GM21717 (cell line): ENCODE measurements around the gene CD163L1.
"Not testable (repeated sequence)": the region's sequence is repeated elsewhere in the genome, so short reads cannot be mapped to it uniquely, and the experiment has no call there.

Source experiments
- ATAC-seq: cut with Tn5 transposase; IDR thresholded peaks from one replicate; pipeline ENCODE4 v1.9.1; 2021; ENCODE audit warnings: mild to moderate bottlenecking, moderate library complexity; ENCODE audit not compliant: unreplicated experiment

Gene CD163L1

DNA sequence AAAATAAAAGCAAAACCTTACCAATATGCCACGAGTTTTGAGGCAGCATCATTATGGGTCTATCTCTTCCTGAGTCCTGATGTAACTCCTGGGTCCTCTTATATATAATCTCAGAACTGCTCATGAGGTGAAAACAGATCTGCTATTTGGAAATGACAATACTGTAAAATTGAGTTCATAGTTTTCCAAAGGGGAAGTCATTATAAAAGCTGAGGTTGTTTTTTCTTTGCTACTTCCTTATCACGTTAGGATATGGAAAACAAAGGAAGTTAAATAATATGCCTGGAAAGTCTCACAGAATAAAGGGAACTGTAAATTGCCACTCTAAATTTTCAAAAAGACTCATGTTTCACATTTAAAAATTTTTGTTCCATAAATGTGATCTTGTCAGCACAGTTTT, at the start of gene CD163L1:
Gene CD163L1, minus strand, starts transcription at position 78 of the 400 bp plus-strand sequence. Its CDS starts 26 bp downstream, at position 52.
- ATAC-seq = no peak

DNA sequence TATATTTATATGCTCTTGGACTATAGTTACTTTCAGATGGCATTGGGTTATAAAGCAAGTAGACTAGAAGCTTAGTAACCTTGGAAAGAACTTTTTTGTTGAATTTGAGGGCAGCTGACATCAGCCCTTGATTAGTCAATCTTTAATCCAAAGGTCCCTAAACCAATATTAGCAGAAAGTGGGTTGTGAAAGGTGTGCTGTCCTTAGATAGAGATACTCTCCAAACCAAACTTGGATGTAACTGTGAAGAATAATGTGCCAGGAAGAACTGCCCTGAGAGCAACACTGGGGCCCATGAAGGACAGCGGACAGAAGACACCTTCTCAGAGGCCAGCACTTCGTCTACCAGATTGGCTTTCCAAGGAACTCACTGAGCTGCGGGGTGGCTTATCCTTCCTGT, 49.1 kb upstream of the CD163L1 start:
- ATAC-seq = no peak

DNA sequence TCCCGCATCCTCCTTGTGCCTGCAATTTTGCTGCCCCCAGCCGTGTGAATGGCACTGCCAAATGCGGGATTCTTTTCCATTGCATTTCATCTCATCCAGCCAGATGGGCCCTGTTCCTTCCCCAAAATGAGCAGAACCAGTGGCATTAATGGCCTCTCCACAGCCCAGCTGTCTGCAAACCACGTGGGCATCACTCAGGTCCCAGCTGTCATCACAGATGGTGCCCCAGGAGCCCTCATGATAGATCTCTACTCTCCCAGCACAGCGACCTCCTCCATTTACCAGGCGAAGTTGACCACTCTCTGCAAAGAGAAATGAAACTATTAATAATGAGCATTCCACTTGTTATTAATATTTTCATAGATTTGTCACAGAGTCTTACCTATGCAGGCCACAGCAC, 42.6 kb upstream of the CD163L1 start:
- ATAC-seq = no peak

DNA sequence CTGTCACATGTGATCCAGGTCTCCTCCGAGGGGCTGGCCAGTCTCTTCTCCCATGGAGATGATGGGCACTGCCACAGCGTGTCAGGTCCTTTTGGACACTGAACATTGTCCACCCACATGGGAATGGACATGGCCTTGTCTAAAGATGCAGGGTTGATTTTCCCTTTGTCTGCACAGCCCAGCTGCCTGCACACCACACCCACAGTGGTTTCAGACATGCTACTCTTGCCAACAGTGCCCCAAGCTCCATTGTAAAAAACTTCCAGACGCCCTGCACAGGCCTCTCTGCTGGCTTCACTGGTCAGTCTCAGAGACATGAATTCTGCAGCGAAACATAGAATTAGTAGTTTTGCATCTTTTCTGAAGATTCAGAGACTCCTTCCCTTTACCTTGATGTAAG, 41.1 kb upstream of the CD163L1 start:
- ATAC-seq = no peak

DNA sequence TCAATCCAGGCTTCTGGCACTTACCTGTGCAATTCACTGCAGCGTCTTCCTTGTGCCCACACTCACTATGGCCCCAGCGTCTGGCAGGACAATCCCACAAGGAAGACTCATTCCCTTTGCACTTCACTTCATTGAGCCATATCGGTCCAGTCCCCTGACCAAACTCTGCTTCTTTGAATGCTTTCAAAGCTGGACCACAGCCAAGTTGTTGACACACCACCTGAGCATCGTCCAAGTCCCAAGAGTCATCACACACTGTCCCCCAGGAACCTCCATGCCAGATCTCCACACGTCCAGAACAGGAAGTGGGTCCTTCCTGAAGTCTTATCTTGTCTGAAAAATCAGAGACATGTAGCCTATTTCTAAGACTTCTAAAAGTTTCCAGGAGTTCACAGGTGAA, 39.4 kb upstream of the CD163L1 start:
- ATAC-seq = no peak

DNA sequence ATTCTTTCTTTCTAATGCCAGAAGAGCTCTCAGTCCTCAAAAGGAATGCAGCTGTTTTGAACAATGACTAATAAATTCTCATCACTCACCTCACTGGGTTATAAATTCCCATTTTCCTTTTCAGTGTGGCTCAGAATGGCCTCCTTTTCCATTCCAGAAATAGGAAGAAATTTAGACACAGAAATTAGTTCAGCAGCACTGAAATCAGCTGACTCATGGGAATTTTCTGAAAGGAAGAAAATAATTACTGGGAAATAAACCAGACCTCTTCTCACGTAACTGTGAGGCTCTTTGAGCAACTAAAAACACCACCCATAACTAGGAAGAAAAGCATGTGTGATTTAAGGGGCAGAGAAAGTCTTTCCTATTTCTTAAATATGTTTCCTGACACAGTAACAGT, 35.8 kb upstream of the CD163L1 start:
- ATAC-seq = no peak

DNA sequence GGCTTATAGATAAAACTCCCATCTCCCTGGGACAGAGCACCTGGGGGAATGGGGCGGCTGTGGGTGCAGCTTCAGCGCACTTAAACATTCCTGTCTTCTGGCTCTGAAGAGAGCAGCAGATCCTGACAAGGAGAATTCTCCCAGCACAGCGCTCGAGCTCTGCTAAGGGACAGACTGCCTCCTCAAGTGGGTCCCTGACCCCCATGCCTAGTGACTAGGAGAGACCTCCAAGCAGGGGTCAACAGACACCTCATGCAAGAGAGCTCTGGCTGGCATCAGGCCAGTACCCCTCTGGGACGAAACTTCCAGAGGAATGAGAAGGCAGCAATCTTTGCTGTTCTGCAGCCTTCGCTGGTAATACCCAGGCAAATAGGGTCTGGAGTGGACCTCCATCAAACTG, 28.1 kb upstream of the CD163L1 start:
- no peak for ATAC-seq

DNA sequence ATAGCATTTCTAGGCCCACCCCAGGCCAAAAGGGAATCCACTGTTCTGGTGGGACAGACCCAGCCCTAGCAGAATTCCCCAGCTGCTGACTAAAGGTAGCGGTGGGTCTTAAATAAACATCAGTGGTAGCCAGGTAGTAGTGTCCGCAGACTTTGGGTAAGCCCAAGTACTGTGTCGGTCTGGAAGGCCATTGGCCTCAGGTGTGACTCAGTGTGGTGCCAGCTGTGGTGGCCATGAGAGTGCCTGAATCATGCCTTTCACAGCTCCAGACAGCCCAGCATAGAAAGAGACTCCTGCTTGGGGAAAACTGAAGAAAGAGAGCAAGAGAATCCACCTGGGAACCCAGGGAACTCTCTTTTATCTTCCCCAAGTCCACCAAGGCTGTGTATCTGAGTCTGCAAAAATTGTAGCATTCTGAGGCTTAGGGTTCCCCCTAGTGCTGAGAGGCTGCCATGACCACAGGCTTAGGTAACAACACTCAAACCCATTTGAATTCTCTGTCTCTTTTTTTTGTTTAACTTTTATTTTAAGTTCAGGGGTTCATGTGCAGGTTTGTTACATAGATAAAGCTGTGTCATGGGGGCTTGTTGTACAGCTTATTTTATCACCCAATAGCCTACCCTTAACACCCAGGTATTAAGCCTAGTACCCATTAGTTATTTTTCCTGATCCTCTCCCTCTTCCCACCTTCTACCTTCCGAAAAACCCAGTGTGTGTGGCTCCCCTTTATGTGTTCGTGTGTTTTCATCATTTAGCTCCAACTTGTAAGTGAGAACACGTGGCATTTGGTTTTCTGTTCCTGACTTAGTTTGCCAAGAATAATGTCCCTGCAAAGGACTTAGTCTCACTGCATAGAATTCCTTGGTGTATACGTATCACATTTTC, 16.7 kb upstream of the CD163L1 start:
- ATAC-seq = no peak

DNA sequence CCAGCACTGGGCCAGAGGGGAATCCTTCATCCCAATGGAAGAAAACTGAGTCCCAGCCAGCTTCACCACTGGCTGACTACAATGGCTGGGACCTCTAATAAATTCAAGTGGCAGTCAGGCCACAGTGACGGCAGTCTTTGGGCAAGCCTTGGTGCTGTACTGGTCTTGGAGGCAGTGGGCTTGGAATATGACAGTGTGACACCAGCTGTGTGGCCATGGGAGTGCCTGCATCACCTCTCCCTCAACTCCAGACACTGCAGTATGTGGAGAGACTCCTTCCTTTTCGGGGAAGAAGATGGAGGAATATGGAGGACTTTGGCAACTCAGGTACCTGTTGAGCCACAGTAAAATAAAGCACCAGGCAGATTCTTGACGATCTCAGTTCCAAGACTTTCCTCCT, 16.0 kb upstream of the CD163L1 start:
- no peak for ATAC-seq

DNA sequence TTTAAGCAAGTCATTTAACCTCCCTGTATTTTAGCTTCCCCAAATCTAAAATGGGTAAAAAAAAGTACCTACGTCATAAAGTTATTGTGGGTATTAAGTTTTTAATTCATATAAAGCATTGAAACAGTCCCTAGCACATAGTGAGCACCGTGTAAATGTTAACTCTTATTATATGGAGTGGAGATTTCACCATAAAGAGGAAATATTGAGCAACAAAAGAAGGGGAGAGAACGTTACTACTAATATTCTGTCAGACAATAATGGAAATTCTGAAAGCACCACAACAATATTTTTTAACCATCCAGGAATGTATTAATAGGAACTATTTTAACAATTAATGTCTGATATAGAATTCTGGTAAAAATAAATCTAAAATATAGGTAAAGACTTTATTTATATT, 7.8 kb upstream of the CD163L1 start:
- no peak for ATAC-seq

DNA sequence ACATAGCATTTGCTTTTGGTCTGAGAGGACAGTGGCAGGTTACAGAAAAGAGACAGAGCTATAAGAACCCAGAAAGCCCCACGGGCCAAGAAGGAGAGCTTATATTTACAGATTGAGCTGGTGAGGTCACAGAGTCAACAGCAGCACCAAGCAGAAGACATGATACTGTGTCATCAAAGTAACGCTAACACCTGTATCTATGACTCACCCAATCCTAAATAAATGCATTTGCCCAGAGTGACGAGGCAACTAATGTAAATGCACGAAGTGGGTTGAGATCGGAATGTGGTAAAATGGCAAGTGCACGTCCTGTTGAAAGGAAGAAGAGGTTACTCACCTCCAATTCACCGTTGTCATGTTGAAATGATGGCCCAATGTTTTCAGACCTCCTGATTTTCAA, 6.7 kb upstream of the CD163L1 start:
- ATAC-seq = no peak

DNA sequence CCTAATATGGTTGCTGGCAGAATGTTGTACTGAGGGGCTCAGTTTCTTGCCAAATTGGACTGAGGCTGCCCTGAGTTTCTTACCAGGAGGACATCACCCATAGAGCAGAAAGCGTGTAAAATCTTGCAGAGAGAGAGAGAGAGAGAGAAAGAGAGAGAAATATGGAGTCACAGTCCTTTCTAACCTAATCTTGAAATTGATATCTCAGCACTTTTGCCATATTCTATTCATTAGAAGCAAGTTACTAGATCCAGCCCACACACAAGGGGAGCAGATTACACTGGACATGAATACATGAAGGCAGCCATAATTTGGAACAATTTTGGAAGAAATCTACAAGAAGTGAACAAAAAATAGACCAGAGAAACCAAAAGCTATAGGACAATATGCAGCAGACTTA, 4.1 kb upstream of the CD163L1 start:
- ATAC-seq = no peak

DNA sequence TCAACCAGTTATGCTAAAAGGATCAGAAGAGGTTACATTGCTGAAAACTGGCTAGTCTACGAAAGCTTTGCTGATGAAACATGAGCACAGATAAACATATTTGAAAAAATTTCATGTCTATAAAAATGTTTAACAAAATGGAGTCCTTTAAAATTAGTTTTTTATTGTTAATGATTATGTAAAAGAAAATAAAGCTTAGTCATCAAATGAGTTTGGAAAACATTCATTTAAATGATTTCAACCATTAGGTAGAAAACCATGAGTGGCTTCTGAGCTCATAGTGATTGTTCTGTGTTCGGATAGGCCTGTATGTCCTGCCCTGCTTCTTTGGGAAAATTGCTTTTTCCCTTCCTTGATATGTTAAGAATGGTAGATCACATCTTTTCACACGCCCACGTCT, 584 bp upstream of the CD163L1 start:
- no peak for ATAC-seq

DNA sequence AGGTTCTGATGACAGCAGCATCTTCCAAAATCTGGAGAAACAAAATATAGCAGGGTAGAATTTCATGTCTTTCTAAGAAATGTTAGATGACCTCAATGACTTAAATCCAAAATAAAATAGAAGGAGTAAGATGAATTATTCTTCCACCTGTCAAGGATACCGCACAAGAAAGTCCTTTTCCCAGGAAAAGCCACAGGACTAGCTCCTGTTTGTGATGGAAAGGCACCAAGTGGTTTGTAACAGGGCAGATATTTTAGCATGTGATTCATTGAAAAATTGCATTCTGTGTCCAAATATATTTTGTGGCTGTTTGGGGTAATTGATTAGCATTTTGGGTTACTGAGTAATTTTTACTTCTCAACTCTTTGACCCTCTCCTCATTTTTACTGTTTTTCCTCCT, 2.7 kb downstream of the CD163L1 start:
- ATAC-seq = no peak

DNA sequence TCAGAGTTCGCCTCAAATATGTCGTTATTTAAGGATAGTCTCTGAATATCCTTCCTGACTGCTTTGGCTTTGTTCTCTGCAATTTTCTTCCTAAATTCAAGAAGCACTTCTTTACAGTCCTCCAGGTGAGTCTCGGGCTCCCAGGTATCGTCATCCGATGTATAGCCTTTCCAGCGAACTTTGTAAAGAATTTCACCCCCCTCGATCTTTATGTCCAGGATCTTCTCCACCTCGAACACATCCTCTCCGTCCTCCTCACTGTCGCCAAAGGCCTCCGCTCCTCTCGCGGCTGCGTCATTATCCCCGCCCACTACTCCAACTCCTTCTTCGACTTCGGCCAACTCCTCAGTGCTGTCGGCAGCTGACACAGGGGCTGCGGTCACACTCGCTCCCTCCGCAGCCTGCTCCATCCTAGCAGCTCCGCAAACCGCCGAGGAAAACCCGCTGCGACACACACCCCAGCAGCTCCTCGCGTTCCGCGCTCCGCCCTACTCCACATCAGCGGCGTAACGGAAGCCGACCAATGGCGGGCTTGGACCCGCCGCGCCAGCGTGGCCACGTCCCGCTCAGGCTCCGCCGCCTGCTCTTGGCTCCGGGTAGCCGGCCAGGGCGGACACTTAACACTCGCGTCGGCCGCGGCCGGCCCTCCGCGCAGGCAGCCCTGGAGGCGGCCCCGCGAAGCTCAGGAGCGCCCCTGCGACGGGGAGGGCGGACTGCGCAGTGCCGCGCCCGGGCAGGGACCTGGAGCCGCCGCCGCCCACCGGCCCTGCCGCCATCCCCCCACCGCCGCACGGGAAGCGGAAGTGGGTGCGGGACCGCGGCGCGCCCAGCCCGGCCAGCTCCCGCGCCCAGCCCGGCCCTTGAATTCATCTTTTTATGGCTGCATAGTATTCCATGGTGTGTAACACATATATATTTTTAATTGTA, 4.1 kb downstream of the CD163L1 start:
- no peak for ATAC-seq

DNA sequence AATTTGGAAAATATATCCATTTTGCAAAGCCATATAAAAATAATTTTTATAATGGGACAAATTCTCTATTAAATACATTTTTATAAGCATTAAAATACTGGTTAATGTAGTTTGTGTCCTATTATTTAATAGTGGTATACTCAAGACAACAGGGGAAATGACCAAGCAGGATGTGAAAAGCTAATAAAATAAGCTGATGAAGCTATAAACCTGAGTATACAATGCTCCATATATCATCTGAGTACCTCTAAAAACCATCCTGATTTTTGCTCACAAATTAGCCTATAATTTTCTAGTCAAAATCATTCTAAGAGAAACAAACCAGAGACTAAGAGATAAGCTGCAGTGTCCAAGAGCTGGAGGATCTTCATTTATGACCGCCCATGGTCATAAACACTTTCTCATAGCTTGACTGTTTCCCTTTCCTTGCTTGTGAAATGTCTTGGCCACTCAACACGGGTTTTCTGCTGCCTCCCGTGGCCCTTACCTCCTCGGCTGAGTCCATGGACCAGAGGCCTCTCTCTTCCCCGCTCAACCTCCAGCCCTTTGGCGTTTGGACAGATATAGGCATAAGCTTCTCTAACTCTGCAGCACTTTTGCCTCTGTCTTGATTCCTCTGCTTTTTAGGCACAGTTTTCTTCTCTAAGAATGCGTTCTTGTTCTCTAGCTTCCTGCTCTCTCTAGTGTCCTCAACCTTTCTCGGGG, 5.5 kb downstream of the CD163L1 start:
- ATAC-seq = not testable (repeated sequence)

DNA sequence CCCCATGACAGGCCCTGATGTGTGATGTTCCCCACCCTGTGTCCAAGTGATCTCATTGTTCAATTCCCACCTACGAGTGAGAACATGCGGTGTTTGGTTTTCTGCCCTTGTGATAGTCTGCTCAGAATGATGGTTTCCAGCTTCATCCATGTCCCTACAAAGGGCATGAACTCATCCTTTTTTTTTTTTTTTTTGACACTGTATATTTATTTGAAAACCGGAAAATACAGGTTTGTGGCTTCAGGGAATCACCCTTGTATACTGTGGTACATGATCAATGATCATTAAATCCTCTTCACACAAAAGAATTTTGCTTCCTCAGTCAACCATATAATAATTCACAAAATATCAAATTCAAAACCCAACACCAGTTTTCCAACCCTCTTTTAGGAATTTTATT, 6.5 kb downstream of the CD163L1 start:
- ATAC-seq = not testable (repeated sequence)

DNA sequence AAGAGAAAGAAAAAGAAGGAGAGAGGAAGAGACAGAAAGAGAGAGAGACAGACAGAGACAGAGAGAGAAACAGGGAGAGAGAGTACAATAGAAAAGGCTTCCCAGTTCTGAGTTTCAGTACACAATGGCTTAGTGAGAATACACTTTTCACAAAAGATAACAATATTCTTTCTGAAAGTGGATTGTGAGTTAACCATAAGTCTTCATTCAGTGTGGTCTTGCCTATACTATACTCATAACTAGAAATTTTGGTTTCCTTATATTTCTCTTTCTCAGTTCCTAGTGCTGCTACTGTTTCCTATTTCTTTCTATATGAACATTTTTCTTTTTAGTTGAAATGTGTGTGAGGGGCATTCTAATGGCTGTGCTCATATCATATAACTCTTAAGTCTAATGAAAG, 9.3 kb downstream of the CD163L1 start:
- no peak for ATAC-seq

DNA sequence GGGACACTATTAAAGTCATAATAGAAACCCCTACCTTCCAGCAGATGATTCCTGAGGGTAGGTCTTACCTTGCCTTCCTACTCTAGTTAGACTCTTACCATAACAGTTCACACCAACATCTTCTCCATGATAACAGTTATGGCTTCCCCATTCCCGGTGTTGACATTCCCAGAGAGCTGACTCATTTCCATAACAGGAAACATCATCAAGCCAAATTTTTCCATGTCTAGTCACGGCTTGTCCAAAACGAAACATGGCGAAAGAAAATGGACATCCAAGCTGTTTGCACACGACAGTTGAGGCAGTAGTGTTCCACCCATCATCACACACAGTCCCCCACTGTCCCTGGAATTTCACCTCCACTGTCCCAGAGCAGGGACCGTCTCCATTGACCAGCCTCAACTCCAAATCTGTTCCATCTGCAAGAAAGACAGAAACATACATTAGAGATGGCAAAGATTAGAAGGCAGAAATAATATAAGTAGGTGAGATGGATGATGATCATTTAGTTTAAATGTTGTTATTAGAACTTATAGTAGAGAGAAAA, 10.6 kb downstream of the CD163L1 start:
- no peak for ATAC-seq

DNA sequence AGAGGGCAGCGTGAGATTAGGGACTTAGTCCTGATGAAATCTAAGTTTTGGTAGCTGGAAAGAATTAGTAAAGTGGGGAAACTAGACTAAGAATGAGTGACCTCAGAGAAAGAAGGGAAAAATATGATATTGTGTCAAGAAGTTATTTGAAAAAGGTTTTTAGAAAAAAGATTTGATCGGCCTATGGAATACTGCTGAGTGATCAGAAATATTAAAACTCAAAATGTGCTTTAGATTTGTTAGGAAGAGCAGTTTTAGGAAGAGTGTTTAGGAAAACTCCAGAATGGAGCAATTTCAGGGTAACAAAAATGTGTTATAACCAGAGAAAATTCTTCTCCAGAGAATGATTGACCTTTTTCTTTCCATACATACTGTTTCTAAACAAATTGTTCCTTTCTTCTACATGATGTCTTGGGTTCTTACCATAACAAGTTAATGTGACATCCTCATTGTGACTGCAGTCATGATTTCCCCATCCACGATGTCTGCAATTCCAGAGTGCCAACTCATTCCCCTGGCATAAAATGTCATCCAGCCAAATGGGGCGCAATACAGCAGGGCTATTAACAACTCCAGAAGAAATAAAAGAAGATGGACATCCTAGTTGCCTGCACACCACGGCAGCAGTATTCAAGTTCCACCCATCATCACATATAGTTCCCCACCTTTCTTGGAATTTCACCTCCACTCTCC, 11.8 kb downstream of the CD163L1 start:
- ATAC-seq = no peak
